ENCODE data around the gene SORCS2. TPM values are rescaled to one million over a fixed set of nuclear protein-coding genes. Genes with fewer than 3 reads are reported as not detected.

SORCS2 gene
- total RNA-seq, 2 experiments from 2014 or later, result 0.07 to 0.15 TPM

- no peak overlapping the region for H3K4me3 Mint-ChIP-seq
- DNase-seq, result no peak
- H3K36me3 Mint-ChIP-seq (ENCODE audit: low read depth), result no peaks in the 10 kb centered on the region
- H3K9me3 Mint-ChIP-seq, result no peaks in the 10 kb centered on the region
- H3K4me1 Mint-ChIP-seq (ENCODE audit: low read depth), result no peaks in the 10 kb centered on the region
- CTCF ChIA-PET, result no interaction called here
- intact Hi-C loops (cut with micrococcal nuclease), result no loop called here
- no peaks in the 10 kb centered on the region for H3K27me3 Mint-ChIP-seq (ENCODE audit: low read depth)
- no peak overlapping the region for H3K27ac Mint-ChIP-seq
Observed at GRCh38 chr4:7262134-7262533, 69.8 kb downstream of the SORCS2 start.

GRCh38 chr4:7263166-7263565 is 70.8 kb downstream of the SORCS2 start:
- Mint-ChIP-seq H3K4me3 (no peak overlapping the region), H3K9me3 (no peaks in the 10 kb centered on the region), H3K27ac (no peak overlapping the region), H3K27me3 (ENCODE audit: low read depth) (no peaks in the 10 kb centered on the region), H3K4me1 (ENCODE audit: low read depth) (no peaks in the 10 kb centered on the region), H3K36me3 (ENCODE audit: low read depth) (no peaks in the 10 kb centered on the region)
- intact Hi-C loops (cut with micrococcal nuclease), result no loop called here
- DNase-seq, result no peak
- CTCF ChIA-PET, result no interaction called here

GRCh38 chr4:7264694-7265093 is 72.4 kb downstream of the SORCS2 start:
- intact Hi-C loops (cut with micrococcal nuclease), result no loop called here
- Mint-ChIP-seq H3K27me3 (ENCODE audit: low read depth) (no peaks in the 10 kb centered on the region), H3K27ac (no peak overlapping the region), H3K4me1 (ENCODE audit: low read depth) (no peaks in the 10 kb centered on the region), H3K36me3 (ENCODE audit: low read depth) (no peaks in the 10 kb centered on the region), H3K4me3 (no peak overlapping the region), H3K9me3 (no peaks in the 10 kb centered on the region)
- CTCF ChIA-PET, result interaction anchor here (1.2 kb wide), 1 partner anchor 12 kb away, joined by 3 read pairs; no protein-coding TSS in a partner anchor
- no peak for DNase-seq

GRCh38 chr4:7266525-7267292 is 74.4 kb downstream of the SORCS2 start:
- no peaks in the 10 kb centered on the region for H3K4me1 Mint-ChIP-seq (ENCODE audit: low read depth)
- H3K4me3 Mint-ChIP-seq, result no peak overlapping the region
- H3K27ac Mint-ChIP-seq, result no peak overlapping the region
- no peak for DNase-seq
- CTCF ChIA-PET, result interaction anchor here (1.2 kb wide), 1 partner anchor 72 kb away, joined by 3 read pairs; no protein-coding TSS in a partner anchor
- no peaks in the 10 kb centered on the region for H3K27me3 Mint-ChIP-seq (ENCODE audit: low read depth)
- H3K9me3 Mint-ChIP-seq, result no peaks in the 10 kb centered on the region
- intact Hi-C loops (cut with micrococcal nuclease), result no loop called here
- H3K36me3 Mint-ChIP-seq (ENCODE audit: low read depth), result no peaks in the 10 kb centered on the region

- H3K9me3 Mint-ChIP-seq, result no peaks in the 10 kb centered on the region
- H3K27me3 Mint-ChIP-seq (ENCODE audit: low read depth), result no peaks in the 10 kb centered on the region
- no peaks in the 10 kb centered on the region for H3K4me1 Mint-ChIP-seq (ENCODE audit: low read depth)
- H3K36me3 Mint-ChIP-seq (ENCODE audit: low read depth), result no peaks in the 10 kb centered on the region
- intact Hi-C loops (cut with micrococcal nuclease), result no loop called here
- no peak for DNase-seq
- H3K4me3 Mint-ChIP-seq, result no peak overlapping the region
- CTCF ChIA-PET, result interaction anchor here (1.2 kb wide), 1 partner anchor 73 kb away, joined by 3 read pairs; no protein-coding TSS in a partner anchor
- no peak overlapping the region for H3K27ac Mint-ChIP-seq
Observed at GRCh38 chr4:7267829-7268228, 75.5 kb downstream of the SORCS2 start.

GRCh38 chr4:7268941-7269340 is 76.6 kb downstream of the SORCS2 start:
- no peaks in the 10 kb centered on the region for H3K36me3 Mint-ChIP-seq (ENCODE audit: low read depth)
- H3K27me3 Mint-ChIP-seq (ENCODE audit: low read depth), result no peaks in the 10 kb centered on the region
- DNase-seq, result no peak
- intact Hi-C loops (cut with micrococcal nuclease), result no loop called here
- CTCF ChIA-PET, result no interaction called here
- no peaks in the 10 kb centered on the region for H3K4me1 Mint-ChIP-seq (ENCODE audit: low read depth)
- no peaks in the 10 kb centered on the region for H3K9me3 Mint-ChIP-seq
- no peak overlapping the region for H3K4me3 Mint-ChIP-seq
- no peak overlapping the region for H3K27ac Mint-ChIP-seq

GRCh38 chr4:7270121-7270520 is 77.8 kb downstream of the SORCS2 start:
- DNase-seq, result no peak
- Mint-ChIP-seq H3K36me3 (ENCODE audit: low read depth) (no peaks in the 10 kb centered on the region), H3K27me3 (ENCODE audit: low read depth) (no peaks in the 10 kb centered on the region), H3K4me1 (ENCODE audit: low read depth) (no peaks in the 10 kb centered on the region), H3K9me3 (no peaks in the 10 kb centered on the region), H3K4me3 (no peak overlapping the region), H3K27ac (no peak overlapping the region)
- intact Hi-C loops (cut with micrococcal nuclease), result no loop called here
- CTCF ChIA-PET, result no interaction called here

GRCh38 chr4:7272404-7272803 is 80.1 kb downstream of the SORCS2 start:
- no peak overlapping the region for H3K27ac Mint-ChIP-seq
- H3K4me1 Mint-ChIP-seq (ENCODE audit: low read depth), result no peaks in the 10 kb centered on the region
- no peak overlapping the region for H3K4me3 Mint-ChIP-seq
- intact Hi-C loops (cut with micrococcal nuclease), result no loop called here
- no peak for DNase-seq
- CTCF ChIA-PET, result no interaction called here
- H3K27me3 Mint-ChIP-seq (ENCODE audit: low read depth), result no peaks in the 10 kb centered on the region
- H3K36me3 Mint-ChIP-seq (ENCODE audit: low read depth), result no peaks in the 10 kb centered on the region
- no peaks in the 10 kb centered on the region for H3K9me3 Mint-ChIP-seq

GRCh38 chr4:7273738-7274297 is 81.5 kb downstream of the SORCS2 start:
- H3K4me3 Mint-ChIP-seq, result no peak overlapping the region
- intact Hi-C loops (cut with micrococcal nuclease), result no loop called here
- DNase-seq, result no peak
- H3K36me3 Mint-ChIP-seq (ENCODE audit: low read depth), result no peaks in the 10 kb centered on the region
- no peaks in the 10 kb centered on the region for H3K9me3 Mint-ChIP-seq
- no peaks in the 10 kb centered on the region for H3K4me1 Mint-ChIP-seq (ENCODE audit: low read depth)
- H3K27ac Mint-ChIP-seq, result no peak overlapping the region
- no peaks in the 10 kb centered on the region for H3K27me3 Mint-ChIP-seq (ENCODE audit: low read depth)
- CTCF ChIA-PET, result interaction anchor here (0.7 kb wide), 1 partner anchor 203 kb away, joined by 3 read pairs; no protein-coding TSS in a partner anchor

GRCh38 chr4:7275067-7275466 is 82.7 kb downstream of the SORCS2 start:
- CTCF ChIA-PET, result no interaction called here
- Mint-ChIP-seq H3K27ac (no peak overlapping the region), H3K9me3 (no peaks in the 10 kb centered on the region), H3K27me3 (ENCODE audit: low read depth) (no peaks in the 10 kb centered on the region), H3K4me1 (ENCODE audit: low read depth) (no peaks in the 10 kb centered on the region), H3K36me3 (ENCODE audit: low read depth) (no peaks in the 10 kb centered on the region), H3K4me3 (no peak overlapping the region)
- no peak for DNase-seq
- intact Hi-C loops (cut with micrococcal nuclease), result no loop called here

GRCh38 chr4:7275490-7276154 is 83.3 kb downstream of the SORCS2 start:
- intact Hi-C loops (cut with micrococcal nuclease), result no loop called here
- no peak for DNase-seq
- no peak overlapping the region for H3K27ac Mint-ChIP-seq
- no peaks in the 10 kb centered on the region for H3K36me3 Mint-ChIP-seq (ENCODE audit: low read depth)
- no peaks in the 10 kb centered on the region for H3K9me3 Mint-ChIP-seq
- CTCF ChIA-PET, result interaction anchor here (1.5 kb wide), 1 partner anchor 173 kb away, joined by 3 read pairs; no protein-coding TSS in a partner anchor
- no peaks in the 10 kb centered on the region for H3K4me1 Mint-ChIP-seq (ENCODE audit: low read depth)
- H3K4me3 Mint-ChIP-seq, result no peak overlapping the region
- no peaks in the 10 kb centered on the region for H3K27me3 Mint-ChIP-seq (ENCODE audit: low read depth)

- Mint-ChIP-seq H3K4me3 (no peak overlapping the region), H3K27me3 (ENCODE audit: low read depth) (no peaks in the 10 kb centered on the region), H3K36me3 (ENCODE audit: low read depth) (no peaks in the 10 kb centered on the region), H3K4me1 (ENCODE audit: low read depth) (no peaks in the 10 kb centered on the region), H3K27ac (no peak overlapping the region), H3K9me3 (no peaks in the 10 kb centered on the region)
- intact Hi-C loops (cut with micrococcal nuclease), result no loop called here
- DNase-seq, result no peak
- CTCF ChIA-PET, result interaction anchor here (1.1 to 1.5 kb wide), 2 partner anchors 12 to 174 kb away, joined by 3 read pairs; no protein-coding TSS in a partner anchor
Observed at GRCh38 chr4:7276515-7276914, 84.2 kb downstream of the SORCS2 start.
